Measurements from ENCODE around the gene PTPRC.

PTPRC gene

DNA sequence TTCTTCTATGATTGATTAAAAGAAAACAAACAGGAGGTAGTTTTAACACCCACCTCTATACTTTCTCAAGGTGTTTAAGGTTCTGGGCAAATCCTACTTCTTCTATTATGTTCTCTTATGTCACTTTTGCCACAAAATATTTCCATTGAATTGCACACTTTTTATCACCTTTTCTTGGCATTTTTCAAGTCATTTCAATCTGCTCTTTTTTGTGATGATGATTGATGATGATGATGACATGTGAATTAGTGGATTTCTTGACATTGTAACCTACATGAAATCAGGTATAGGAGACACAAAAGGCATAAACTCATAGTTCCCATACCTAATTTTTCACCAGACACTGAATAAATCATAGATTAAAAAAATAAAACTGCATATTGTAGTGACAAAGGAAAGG lies 4.1 kb downstream of the PTPRC start:
- DNase-seq (ENCODE audit: low read depth, low spot score) = no peak

- no peak for DNase-seq (ENCODE audit: low read depth, low spot score)
Observed at GRCh38 chr1:198643808-198644207, 5.0 kb downstream of the PTPRC start.

DNA sequence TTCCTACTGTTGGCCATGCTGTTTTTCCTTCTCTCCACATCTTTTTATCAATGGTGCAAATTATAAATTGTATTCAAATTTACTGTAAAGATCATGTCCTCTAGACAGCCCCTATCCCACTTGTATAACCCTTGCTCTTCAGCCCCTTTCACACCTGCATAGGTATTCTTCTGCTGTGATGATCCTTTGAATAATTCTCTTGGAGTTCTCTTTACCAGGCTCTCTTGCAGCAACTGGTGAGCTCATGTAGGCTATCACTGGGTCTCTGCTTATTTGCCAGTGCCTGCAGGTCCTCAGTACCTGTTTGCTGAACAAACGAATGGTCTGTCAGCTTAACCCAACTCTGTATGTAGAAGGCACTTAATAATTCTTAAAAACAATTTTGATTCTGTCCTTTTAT lies 8.2 kb downstream of the PTPRC start:
- no peak for DNase-seq (ENCODE audit: low read depth, low spot score)

- no peak for DNase-seq (ENCODE audit: low read depth, low spot score)
Observed at GRCh38 chr1:198648592-198648991, 9.8 kb downstream of the PTPRC start.

DNA sequence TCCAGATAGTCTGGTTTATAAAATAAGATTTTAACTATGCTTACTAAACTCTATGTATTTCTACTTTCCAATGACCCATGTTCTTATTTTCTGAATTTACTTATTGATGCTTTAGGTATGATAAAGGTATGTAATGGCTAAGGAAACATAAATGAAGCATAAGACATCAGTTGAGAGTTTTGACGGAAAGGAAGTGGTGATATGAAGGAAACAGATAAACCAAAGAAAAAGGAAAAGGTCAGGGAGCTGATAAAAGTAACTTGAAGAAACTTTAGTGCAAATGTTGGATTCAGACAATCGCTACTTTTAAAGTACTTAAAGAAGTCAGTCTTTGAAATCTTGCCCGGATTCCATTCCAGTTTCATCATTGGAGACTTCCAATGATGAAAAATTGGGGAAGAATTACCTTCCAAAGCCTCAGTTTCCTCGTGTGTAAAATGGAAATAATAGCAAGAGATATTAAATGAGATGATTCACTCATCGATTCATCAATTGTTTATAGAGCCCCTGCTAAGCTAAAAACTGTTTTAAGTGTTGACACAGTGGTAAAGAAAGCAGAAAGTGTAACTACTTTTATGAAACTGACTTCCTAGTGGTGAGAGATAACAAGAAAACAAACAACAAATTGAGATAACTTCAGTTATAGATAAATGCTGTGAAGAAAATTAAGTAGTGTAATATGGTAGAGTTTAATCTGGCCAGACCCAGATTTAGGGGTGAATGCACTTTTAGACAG lies 10.6 kb downstream of the PTPRC start:
- DNase-seq (ENCODE audit: low read depth, low spot score) = no peak

DNA sequence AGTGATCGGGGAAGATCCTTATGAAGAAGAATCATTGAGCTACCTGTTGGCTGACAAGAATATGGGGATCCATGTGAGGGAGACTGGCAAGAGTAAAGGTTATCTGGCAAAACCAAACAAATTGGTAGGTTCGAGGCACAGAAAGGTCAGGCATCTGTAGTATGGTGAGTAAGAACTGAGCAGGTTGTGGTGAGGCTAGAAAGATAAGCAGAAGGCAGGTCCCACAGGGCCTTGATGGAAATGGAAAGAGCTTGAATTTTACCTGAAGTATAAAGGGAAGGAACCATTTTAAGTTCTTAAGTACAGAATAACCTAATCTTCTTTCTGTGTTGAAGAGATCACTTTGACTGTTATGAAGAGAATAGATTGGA lies 11.1 kb downstream of the PTPRC start:
- DNase-seq (ENCODE audit: low read depth, low spot score) = no peak

- DNase-seq (ENCODE audit: low read depth, low spot score) = no peak
Observed at GRCh38 chr1:198650506-198650905, 11.7 kb downstream of the PTPRC start.

DNA sequence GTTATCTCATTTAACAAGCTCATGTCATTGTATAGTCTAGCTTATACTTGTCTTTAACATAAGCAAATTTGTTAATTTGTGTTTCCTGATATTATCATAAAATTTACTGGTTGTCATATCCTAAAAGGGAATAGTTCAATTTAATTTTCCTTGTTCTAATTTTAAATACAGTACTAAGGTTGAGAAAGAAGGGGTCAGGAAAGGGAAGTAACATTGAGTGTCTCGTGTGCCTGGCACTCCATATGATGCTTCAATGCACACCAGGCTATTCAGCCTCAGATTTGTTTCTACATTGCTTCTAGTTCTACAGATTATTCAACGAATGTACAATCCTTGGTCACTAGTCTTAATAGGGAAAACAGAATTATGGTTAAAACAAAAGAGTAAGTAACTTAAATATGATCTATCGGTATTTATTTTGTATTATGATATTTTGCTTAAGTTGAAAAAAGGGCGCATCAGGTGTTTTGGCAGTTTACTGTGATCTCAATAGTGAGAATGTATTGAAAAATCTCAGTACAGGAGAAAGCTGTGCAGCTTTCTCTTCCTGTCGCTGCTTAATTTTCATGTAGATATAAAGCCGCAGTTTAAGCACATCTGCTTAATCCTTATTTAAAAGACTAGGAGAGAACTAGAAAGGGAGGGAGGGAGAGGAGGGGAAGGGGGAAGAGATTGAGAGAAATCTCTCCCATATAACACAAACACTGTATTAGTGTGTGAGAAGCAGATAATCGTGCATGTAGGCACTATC lies 13.0 kb downstream of the PTPRC start:
- no peak for DNase-seq (ENCODE audit: low read depth, low spot score)

- DNase-seq (ENCODE audit: low read depth, low spot score) = no peak
Observed at GRCh38 chr1:198653808-198654413, 15.1 kb downstream of the PTPRC start.

DNA sequence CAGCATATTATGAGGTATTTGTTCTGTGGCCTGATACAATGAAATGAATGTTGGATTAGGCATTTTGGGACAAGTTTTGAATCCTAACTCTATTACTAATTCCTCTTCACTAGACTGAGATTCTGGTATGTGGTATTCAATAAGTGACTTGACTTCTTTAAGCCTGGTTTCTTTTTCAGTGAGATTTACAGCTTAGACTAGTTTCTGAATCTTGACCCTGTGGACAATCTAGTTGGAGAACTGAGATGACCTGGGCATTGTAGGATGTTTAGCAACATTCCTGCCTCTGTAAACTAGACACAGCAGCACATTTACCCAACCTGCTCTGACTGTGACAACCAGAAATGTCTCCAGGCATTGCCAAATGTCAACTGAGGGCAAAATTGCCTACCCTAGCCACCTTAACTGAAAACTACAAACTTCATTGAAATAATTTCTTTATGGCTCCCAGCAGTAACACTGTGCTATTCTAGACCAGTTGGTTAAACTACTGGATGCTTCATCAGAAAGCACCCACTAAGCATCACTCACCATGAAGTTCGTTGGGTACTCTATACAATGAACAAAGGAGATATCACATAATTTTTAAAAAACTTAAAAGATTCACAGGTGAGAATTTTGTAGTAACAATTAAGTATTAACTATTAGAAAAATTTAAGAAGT lies 16.8 kb downstream of the PTPRC start:
- no peak for DNase-seq (ENCODE audit: low read depth, low spot score)

GRCh38 chr1:198656500-198656932 lies 17.7 kb downstream of the PTPRC start:
- DNase-seq (ENCODE audit: low read depth, low spot score) = no peak

DNA sequence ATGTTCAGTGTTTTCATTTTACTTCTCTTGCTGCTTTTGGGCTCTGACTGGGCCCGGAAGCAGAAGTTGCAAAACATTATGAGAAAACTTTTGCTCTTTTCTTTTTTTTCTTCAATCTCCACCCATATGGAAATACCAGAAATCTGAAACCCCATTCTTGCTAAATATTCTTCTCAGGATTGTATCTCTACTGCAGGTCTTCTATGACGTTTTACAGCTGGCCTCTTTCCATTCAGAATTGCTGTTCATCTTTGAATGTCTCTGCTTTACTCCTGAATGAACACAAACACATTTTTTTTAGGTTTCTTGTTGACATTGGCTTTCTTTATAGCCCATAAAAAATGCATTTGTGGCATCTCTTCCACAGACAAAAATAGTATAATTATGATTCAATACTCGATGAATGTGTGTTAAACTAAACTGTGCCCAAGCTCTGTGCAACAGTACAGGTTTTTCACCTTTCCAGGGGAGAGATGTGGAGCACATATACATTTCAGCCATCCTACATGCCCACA lies 18.8 kb downstream of the PTPRC start:
- DNase-seq (ENCODE audit: low read depth, low spot score) = peak; percentile 64

GRCh38 chr1:198660341-198661261 lies 21.8 kb downstream of the PTPRC start:
- DNase-seq (ENCODE audit: low read depth, low spot score) = no peak

GRCh38 chr1:198662821-198663220 lies 24.0 kb downstream of the PTPRC start:
- DNase-seq (ENCODE audit: low read depth, low spot score) = no peak

DNA sequence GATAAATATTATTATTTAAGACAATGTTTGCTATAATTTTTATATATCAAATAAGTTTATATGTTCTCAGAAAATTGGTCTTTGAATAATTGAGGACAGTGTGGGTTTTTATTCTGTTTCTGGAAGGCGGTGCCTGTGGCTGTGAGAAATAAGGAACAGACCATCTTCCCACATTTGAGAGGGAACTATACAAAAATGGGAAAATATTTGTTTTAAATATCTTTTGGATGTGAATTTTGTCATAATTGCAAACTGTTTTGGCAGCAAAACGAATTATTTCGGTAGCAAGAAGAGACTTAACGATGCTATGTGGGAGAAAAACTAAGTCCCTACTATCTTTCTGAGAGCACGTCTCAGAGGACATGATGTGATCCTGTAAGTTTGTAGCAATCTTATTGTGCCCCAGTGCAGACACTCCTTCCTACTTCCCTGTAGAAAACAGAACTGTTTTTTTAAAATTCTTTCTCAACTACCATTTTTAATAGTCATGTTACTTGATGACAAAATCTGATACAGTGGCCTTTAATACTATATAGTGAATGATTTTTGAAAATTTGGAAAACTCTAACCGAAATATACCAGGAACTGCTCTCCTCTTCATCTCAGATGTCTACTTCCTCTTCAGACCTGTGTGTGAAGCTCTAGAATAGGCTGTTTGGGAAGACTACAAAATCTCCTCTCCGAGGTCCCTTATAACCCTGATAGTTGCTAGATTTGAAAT lies 25.4 kb downstream of the PTPRC start:
- no peak for DNase-seq (ENCODE audit: low read depth, low spot score)

DNA sequence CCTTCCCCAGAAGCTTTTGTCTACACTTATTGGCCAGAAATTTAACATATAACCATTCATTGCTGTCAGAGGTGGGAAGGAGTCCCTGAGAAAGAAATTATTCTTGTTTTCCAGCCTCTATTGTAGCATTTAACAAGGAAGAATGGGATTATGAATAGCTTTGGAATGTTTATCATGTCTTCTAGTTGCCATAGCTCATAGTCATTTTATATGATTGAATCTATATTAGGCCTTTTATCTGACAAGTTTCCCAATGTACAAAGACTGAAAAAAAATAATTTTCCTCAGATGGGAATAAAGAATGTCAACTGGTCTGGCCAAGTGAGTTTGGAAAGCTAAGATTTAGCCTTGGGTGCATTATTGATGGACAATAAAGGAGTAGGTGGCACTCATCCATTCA lies 28.3 kb downstream of the PTPRC start:
- no peak for DNase-seq (ENCODE audit: low read depth, low spot score)

DNA sequence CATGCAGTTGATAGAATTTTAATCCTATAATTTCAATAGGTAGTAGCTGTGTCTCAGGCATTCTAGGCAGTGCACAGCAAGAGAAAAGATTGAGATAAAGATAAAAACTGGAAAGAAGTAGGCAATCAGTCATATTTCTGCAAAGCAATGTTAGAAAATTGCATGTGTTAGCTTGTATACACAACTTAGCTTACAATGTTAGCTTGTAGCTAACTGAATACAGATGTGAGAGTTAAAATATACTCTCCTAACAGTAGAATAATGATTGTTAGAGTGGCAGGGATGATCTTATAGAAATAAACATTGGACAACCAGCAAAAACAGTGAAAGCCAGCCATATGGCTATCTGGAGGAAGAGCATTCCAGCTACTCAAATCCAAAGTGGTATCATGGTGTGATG lies 29.0 kb downstream of the PTPRC start:
- no peak for DNase-seq (ENCODE audit: low read depth, low spot score)

GRCh38 chr1:198669023-198669698 lies 30.3 kb downstream of the PTPRC start:
- DNase-seq (ENCODE audit: low read depth, low spot score) = no peak

- no peak for DNase-seq (ENCODE audit: low read depth, low spot score)
Observed at GRCh38 chr1:198669771-198670170, 30.9 kb downstream of the PTPRC start.

DNA sequence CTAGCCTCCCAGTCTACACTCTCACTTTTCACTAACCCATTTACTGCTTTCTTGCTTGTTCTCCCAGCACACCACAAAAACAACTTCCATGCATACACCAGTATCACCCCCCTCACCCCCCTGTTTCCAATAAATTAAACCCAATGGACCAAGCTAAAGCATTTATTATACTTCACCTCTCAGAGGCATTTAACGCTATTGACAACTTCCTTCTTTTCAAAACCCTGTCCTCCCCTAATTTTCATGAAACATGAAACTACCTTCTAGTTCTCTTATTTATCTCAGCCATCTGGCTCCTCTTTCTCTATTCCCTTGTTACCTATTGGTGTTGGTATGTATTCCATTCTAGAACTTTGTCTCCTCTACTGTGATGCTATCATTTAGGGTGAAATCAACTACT lies 32.3 kb downstream of the PTPRC start:
- DNase-seq (ENCODE audit: low read depth, low spot score) = no peak

Measured in smooth muscle cell of the brain vasculature (primary cell).